Loucy (cell line): ENCODE data around the gene ZSWIM9.

Experiments used
- CTCF ChIP-seq: fragments of 200-600 bp; sonication (generic); conservative IDR thresholded peaks from 2 replicates; pipeline ENCODE4 v1.5.1; 2014; ENCODE audit warnings: mild to moderate bottlenecking, antibody characterized with exemption, low read length
- EZH2phosphoT487 ChIP-seq: fragments of 200-600 bp; IDR thresholded peaks from 2 replicates; pipeline ENCODE4 v1.6.1; 2018; ENCODE audit warnings: antibody characterized with exemption, mild to moderate bottlenecking, moderate library complexity, borderline replicate concordance

GRCh38 chr19:48247212-48247611 is 76.7 kb downstream of the ZSWIM9 start:
- TF ChIP-seq CTCF (no peak), EZH2phosphoT487 (no peak)
